Activated CD4-positive, alpha-beta T cell treated with anti-CD3 and anti-CD28 coated beads for 36 hours (primary cell): ENCODE data around the gene BAZ2A. TPM values are rescaled to one million over a fixed set of nuclear protein-coding genes. Genes with fewer than 3 reads are reported as not detected.

ENCODE experiments used
- ATAC-seq: fragments of 200-7000 bp; cut with Tn5 transposase; one replicate; pipeline ENCODE4 v1.10.0; 2021; ENCODE audit warnings: mild to moderate bottlenecking, moderate library complexity
- CTCF ChIA-PET: fragments of 350-600 bp; sonication (Branson Sonifier 250); formaldehyde crosslinking; loops from one replicate; lab custom pipeline; 2021; ENCODE audit warnings: antibody characterized with exemption; lab: Charles Lee
- POLR2A ChIA-PET: fragments of 350-600 bp; sonication (Branson Sonifier 250); formaldehyde crosslinking; loops from one replicate; lab custom pipeline; 2021; ENCODE audit warnings: antibody characterized with exemption, inconsistent platforms; lab: Charles Lee
- DNase-seq: peaks from one replicate; pipeline ENCODE4 v3.0.0-alpha.2; 2020
- H3K27ac Mint-ChIP-seq: one replicate; pipeline ENCODE4 v1.8.0; 2021; ENCODE audit warnings: mixed read lengths
- H3K27me3 Mint-ChIP-seq: one replicate; pipeline ENCODE4 v1.8.0; 2021; ENCODE audit warnings: mixed read lengths
- H3K36me3 Mint-ChIP-seq: one replicate; pipeline ENCODE4 v1.8.0; 2021; ENCODE audit warnings: low read depth, mixed read lengths
- H3K4me1 Mint-ChIP-seq: one replicate; pipeline ENCODE4 v1.8.0; 2021; ENCODE audit warnings: mixed read lengths
- H3K4me3 Mint-ChIP-seq: one replicate; pipeline ENCODE4 v1.8.0; 2021; ENCODE audit warnings: mild to moderate bottlenecking, moderate library complexity, mixed read lengths
- H3K9me3 Mint-ChIP-seq: one replicate; pipeline ENCODE4 v1.8.0; 2021; ENCODE audit warnings: low read depth, mixed read lengths
- intact Hi-C, 2 experiments: fragments of 100-400 bp; cut with DNase I in 1 of 2; cut with micrococcal nuclease in 1 of 2; formaldehyde crosslinking; loops; one replicate each; pipeline versions ENCODE4 v1.14.2 to v1.15.1; 2022 to 2024; cut with DNase I, micrococcal nuclease
- total RNA-seq, 2 experiments: library from RNA; stranded (reverse); gene quantifications; one replicate each; pipeline ENCODE4 v1.2.3, GENCODE V29; 2021

BAZ2A gene
- total RNA-seq, 2 experiments from 2014 or later = 79.4 to 129 TPM

- ATAC-seq (peak; percentile 78), DNase-seq (peak; percentile 94)
- Mint-ChIP-seq H3K4me1 (peaks cover 69% of the 10 kb centered on the region), H3K9me3 (no peaks in the 10 kb centered on the region), H3K4me3 (peak overlapping the region; percentile 87), H3K27me3 (no peaks in the 10 kb centered on the region), H3K27ac (peak overlapping the region; percentile 92), H3K36me3 (peaks cover 33% of the 10 kb centered on the region)
- intact Hi-C loops = loop anchor here (1.0 to 10.0 kb wide), 18 partner anchors 8 to 1119 kb away; partner anchors contain the start of genes NACA (in 2 of the 2), PTGES3 (in 2 of the 2), CDK4 (in 1 of the 2) and DDIT3 (in 1 of the 2)
- ChIA-PET CTCF (interaction anchor here (0.7 to 3.1 kb wide), 33 partner anchors 8 to 697 kb away, joined by 3 to 33 read pairs (median 4); partner anchors contain the start of genes ATP5F1B, NACA, PTGES3 and RBMS2), POLR2A (interaction anchor here (0.5 to 2.2 kb wide), 16 partner anchors 8 to 818 kb away, joined by 3 to 19 read pairs (median 7); partner anchors contain the start of genes ATP5F1B, NACA, ORMDL2 and PTGES3)
These were observed 5.9 kb upstream of the BAZ2A start for GRCh38 chr12:56635806-56636674.

GRCh38 chr12:56634837-56635791 is 5.0 kb upstream of the BAZ2A start:
- POLR2A ChIA-PET = interaction anchor here (0.5 to 2.2 kb wide), 8 partner anchors 10 to 351 kb away, joined by 3 to 19 read pairs (median 6); partner anchors contain the start of genes ATP5F1B, NACA and PTGES3
- peaks cover 27% of the 10 kb centered on the region for H3K36me3 Mint-ChIP-seq
- peak overlapping the region; percentile 92 for H3K27ac Mint-ChIP-seq
- no peaks in the 10 kb centered on the region for H3K9me3 Mint-ChIP-seq
- intact Hi-C loops = loop anchor here in 1 of 2 experiments (5.0 to 10.0 kb wide), 8 partner anchors 303 to 1120 kb away; partner anchors contain the start of genes CDK4, DDIT3, MARCHF9 and MBD6
- H3K4me3 Mint-ChIP-seq = peak overlapping the region; percentile 87
- CTCF ChIA-PET = interaction anchor here (0.6 to 3.1 kb wide), 15 partner anchors 11 to 444 kb away, joined by 3 to 33 read pairs (median 4); partner anchors contain the start of genes ATP5F1B, NACA, PTGES3 and RBMS2
- DNase-seq (peak; percentile 82), ATAC-seq (peak; percentile 31)
- no peaks in the 10 kb centered on the region for H3K27me3 Mint-ChIP-seq
- peaks cover 77% of the 10 kb centered on the region for H3K4me1 Mint-ChIP-seq

GRCh38 chr12:56634242-56634836 is 4.2 kb upstream of the BAZ2A start:
- ATAC-seq = no peak
- H3K27me3 Mint-ChIP-seq = no peaks in the 10 kb centered on the region
- peak overlapping the region; percentile 87 for H3K4me3 Mint-ChIP-seq
- H3K27ac Mint-ChIP-seq = peak overlapping the region; percentile 76
- H3K9me3 Mint-ChIP-seq = no peaks in the 10 kb centered on the region
- intact Hi-C loops = loop anchor here in 1 of 2 experiments (5.0 to 10.0 kb wide), 5 partner anchors 412 to 1120 kb away; partner anchors contain the start of genes CDK4, MARCHF9, NABP2 and PA2G4
- H3K4me1 Mint-ChIP-seq = peaks cover 73% of the 10 kb centered on the region
- H3K36me3 Mint-ChIP-seq = peaks cover 22% of the 10 kb centered on the region
- CTCF ChIA-PET = interaction anchor here (0.6 to 3.1 kb wide), 6 partner anchors 12 to 1286 kb away, joined by 3 to 33 read pairs (median 3); partner anchors contain the start of genes ATP5F1B and PTGES3
- peak; percentile 45 for DNase-seq
- POLR2A ChIA-PET = interaction anchor here (0.7 to 1.0 kb wide), 3 partner anchors 8 to 99 kb away, joined by 3 to 4 read pairs (median 3); no protein-coding TSS in a partner anchor

GRCh38 chr12:56633468-56634241 is 3.5 kb upstream of the BAZ2A start:
- H3K4me1 Mint-ChIP-seq = peaks cover 74% of the 10 kb centered on the region
- ChIA-PET POLR2A (interaction anchor here (1.0 kb wide), 1 partner anchor 9 kb away, joined by 4 read pairs; no protein-coding TSS in a partner anchor), CTCF (interaction anchor here (0.7 to 1.0 kb wide), 2 partner anchors 12 to 1287 kb away, joined by 3 read pairs; no protein-coding TSS in a partner anchor)
- no peaks in the 10 kb centered on the region for H3K9me3 Mint-ChIP-seq
- peak overlapping the region; percentile 87 for H3K4me3 Mint-ChIP-seq
- H3K27ac Mint-ChIP-seq = peak overlapping the region; percentile 76
- no peak for ATAC-seq
- H3K36me3 Mint-ChIP-seq = peaks cover 24% of the 10 kb centered on the region
- no peaks in the 10 kb centered on the region for H3K27me3 Mint-ChIP-seq
- intact Hi-C loops = loop anchor here in 1 of 2 experiments (5.0 to 10.0 kb wide), 5 partner anchors 411 to 1121 kb away; partner anchors contain the start of genes CDK4, MARCHF9, NABP2 and PA2G4
- DNase-seq = peak; percentile 34

- POLR2A ChIA-PET = interaction anchor here (0.7 to 1.0 kb wide), 2 partner anchors 10 to 869 kb away, joined by 4 read pairs; no protein-coding TSS in a partner anchor
- H3K36me3 Mint-ChIP-seq = peaks cover 21% of the 10 kb centered on the region
- CTCF ChIA-PET = interaction anchor here (0.8 to 1.0 kb wide), 2 partner anchors 12 to 45 kb away, joined by 3 read pairs; no protein-coding TSS in a partner anchor
- H3K27me3 Mint-ChIP-seq = no peaks in the 10 kb centered on the region
- peaks cover 75% of the 10 kb centered on the region for H3K4me1 Mint-ChIP-seq
- no peak for ATAC-seq
- intact Hi-C loops = loop anchor here in 1 of 2 experiments (5.0 to 10.0 kb wide), 5 partner anchors 411 to 1122 kb away; partner anchors contain the start of genes CDK4, MARCHF9, NABP2 and PA2G4
- DNase-seq = no peak
- H3K4me3 Mint-ChIP-seq = peak overlapping the region; percentile 87
- peak overlapping the region; percentile 45 for H3K27ac Mint-ChIP-seq
- H3K9me3 Mint-ChIP-seq = no peaks in the 10 kb centered on the region
These were observed 2.8 kb upstream of the BAZ2A start for GRCh38 chr12:56632701-56633467.

GRCh38 chr12:56631790-56632700 is 1.9 kb upstream of the BAZ2A start:
- peak; percentile 77 for DNase-seq
- H3K27me3 Mint-ChIP-seq = no peaks in the 10 kb centered on the region
- no peak for ATAC-seq
- CTCF ChIA-PET = interaction anchor here (0.8 kb wide), 1 partner anchor 46 kb away, joined by 3 read pairs; no protein-coding TSS in a partner anchor
- H3K27ac Mint-ChIP-seq = peak overlapping the region; percentile 56
- H3K9me3 Mint-ChIP-seq = no peaks in the 10 kb centered on the region
- POLR2A ChIA-PET = interaction anchor here (0.7 kb wide), 1 partner anchor 870 kb away, joined by 4 read pairs; no protein-coding TSS in a partner anchor
- H3K4me1 Mint-ChIP-seq = peaks cover 72% of the 10 kb centered on the region
- H3K36me3 Mint-ChIP-seq = peaks cover 19% of the 10 kb centered on the region
- intact Hi-C loops = loop anchor here in 1 of 2 experiments (5.0 to 10.0 kb wide), 5 partner anchors 410 to 1123 kb away; partner anchors contain the start of genes CDK4, MARCHF9, NABP2 and PA2G4
- peak overlapping the region; percentile 87 for H3K4me3 Mint-ChIP-seq

- intact Hi-C loops = loop anchor here in 1 of 2 experiments (1.0 to 10.0 kb wide), 7 partner anchors 96 to 1125 kb away; partner anchors contain the start of genes CDK4, MARCHF9, NABP2 and NACA
- CTCF ChIA-PET = interaction anchor here (0.6 to 2.1 kb wide), 9 partner anchors 8 to 437 kb away, joined by 3 to 16 read pairs (median 4); no protein-coding TSS in a partner anchor
- H3K27me3 Mint-ChIP-seq = no peaks in the 10 kb centered on the region
- no peaks in the 10 kb centered on the region for H3K9me3 Mint-ChIP-seq
- H3K36me3 Mint-ChIP-seq = peaks cover 32% of the 10 kb centered on the region
- H3K4me3 Mint-ChIP-seq = peak overlapping the region; percentile 96
- H3K27ac Mint-ChIP-seq = peak overlapping the region; percentile 93
- DNase-seq (peak; percentile 69), ATAC-seq (peak; percentile 31)
- POLR2A ChIA-PET = interaction anchor here (1.9 to 2.0 kb wide), 2 partner anchors 55 to 59 kb away, joined by 12 to 14 read pairs; partner anchors contain the start of gene PTGES3
- H3K4me1 Mint-ChIP-seq = peaks cover 73% of the 10 kb centered on the region
These were observed 507 bp downstream of the BAZ2A start for GRCh38 chr12:56629459-56630179.
